HCT116 (cell line): ENCODE measurements around the gene PDSS1.

Experiments used
- CEBPB ChIP-seq: IDR thresholded peaks from 2 replicates; pipeline ENCODE4 v1.6.1; 2012; ENCODE audit warnings: low read depth
- EZH2 ChIP-seq: fragments of 200-600 bp; sonication (generic); IDR thresholded peaks from 2 replicates; pipeline ENCODE4 v1.6.1; 2017; ENCODE audit warnings: antibody characterized with exemption, mixed run types
- POLR2A ChIP-seq: IDR thresholded peaks from 2 replicates; pipeline ENCODE4 v1.7.0; 2011; ENCODE audit warnings: borderline replicate concordance; ENCODE audit not compliant: insufficient read depth, insufficient read length; ENCODE audit errors: extremely low read depth
- POLR2AphosphoS5 ChIP-seq: IDR thresholded peaks from 2 replicates; pipeline ENCODE4 v1.6.1; 2011; ENCODE audit warnings: mild to moderate bottlenecking, low read depth, low read length, moderate library complexity
- SRF ChIP-seq: IDR thresholded peaks from 2 replicates; pipeline ENCODE4 v1.6.1; 2012; ENCODE audit warnings: low read depth
- TCF7L2 ChIP-seq: IDR thresholded peaks from 2 replicates; pipeline ENCODE4 v1.7.0; 2011; ENCODE audit warnings: borderline replicate concordance, inconsistent platforms; ENCODE audit not compliant: insufficient read depth, insufficient read length; ENCODE audit errors: extremely low read depth
- YY1 ChIP-seq: IDR thresholded peaks from 2 replicates; pipeline ENCODE4 v1.6.1; 2011; ENCODE audit warnings: low read length, low read depth, moderate library complexity, mild to moderate bottlenecking; ENCODE audit not compliant: insufficient replicate concordance; ENCODE audit errors: extremely low read depth
- ZNF274 ChIP-seq: fragments of 200-500 bp; sonication (Bioruptor generic); IDR thresholded peaks from 2 replicates; pipeline ENCODE4 v1.6.1; 2014; ENCODE audit warnings: mild to moderate bottlenecking, low read depth, low read length, inconsistent platforms
- TF ChIP-seq, protein P1 (sequence below), 3 experiments: fragments of 200-600 bp in 1 of 3; sonication (generic) in 1 of 3; IDR thresholded peaks in 2 of 3; conservative IDR thresholded peaks in 1 of 3; 2 replicates each; pipeline ENCODE4 v1.5.1; 2012 to 2017; ENCODE audit warnings: low read depth in 2 of 3, low read length in 2 of 3, antibody characterized with exemption in 1 of 3, borderline replicate concordance in 1 of 3, control low read depth in 1 of 3, mild to moderate bottlenecking in 1 of 3, mixed read lengths in 1 of 3, mixed run types in 1 of 3, moderate library complexity in 1 of 3; ENCODE audit not compliant: insufficient read depth in 1 of 3

DNA sequence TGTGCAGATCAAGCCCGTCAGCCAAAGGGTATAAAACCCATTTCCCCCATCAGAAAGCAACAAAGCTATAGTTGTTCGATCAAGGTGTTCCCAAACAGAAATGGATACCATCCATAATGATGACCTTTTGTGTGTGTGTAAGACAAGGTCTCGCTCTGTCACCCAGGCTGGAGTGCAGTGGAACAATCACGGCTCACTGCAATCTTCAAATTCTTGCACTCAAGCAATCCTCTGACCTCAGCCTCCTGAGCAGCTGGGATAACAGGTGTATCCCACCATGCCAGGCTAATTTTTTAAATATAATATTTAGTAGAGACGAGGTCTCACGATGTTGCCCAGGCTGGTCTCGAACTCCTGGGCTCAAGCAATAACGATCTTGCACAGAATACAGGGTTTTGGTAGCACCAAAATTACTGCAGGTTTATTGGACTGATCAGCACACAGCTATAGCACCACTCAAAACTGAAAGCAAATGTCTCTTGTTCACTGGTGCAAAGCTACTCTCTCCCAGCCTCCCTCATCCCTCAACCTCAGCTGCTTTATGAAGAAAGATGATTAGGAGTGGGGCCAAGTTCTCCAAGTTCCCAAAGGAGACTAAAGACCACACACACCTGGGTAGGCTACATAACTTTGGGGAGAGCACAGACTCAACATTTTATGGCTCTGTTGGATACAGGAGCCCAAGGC lies 82.7 kb downstream of the PDSS1 start:
- TF ChIP-seq POLR2A, result no peak
- TF ChIP-seq SRF, result no peak
- TF ChIP-seq, protein P1, sequence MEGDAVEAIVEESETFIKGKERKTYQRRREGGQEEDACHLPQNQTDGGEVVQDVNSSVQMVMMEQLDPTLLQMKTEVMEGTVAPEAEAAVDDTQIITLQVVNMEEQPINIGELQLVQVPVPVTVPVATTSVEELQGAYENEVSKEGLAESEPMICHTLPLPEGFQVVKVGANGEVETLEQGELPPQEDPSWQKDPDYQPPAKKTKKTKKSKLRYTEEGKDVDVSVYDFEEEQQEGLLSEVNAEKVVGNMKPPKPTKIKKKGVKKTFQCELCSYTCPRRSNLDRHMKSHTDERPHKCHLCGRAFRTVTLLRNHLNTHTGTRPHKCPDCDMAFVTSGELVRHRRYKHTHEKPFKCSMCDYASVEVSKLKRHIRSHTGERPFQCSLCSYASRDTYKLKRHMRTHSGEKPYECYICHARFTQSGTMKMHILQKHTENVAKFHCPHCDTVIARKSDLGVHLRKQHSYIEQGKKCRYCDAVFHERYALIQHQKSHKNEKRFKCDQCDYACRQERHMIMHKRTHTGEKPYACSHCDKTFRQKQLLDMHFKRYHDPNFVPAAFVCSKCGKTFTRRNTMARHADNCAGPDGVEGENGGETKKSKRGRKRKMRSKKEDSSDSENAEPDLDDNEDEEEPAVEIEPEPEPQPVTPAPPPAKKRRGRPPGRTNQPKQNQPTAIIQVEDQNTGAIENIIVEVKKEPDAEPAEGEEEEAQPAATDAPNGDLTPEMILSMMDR (IDR thresholded peaks at IDR 0.05 in 2 of 3, conservative IDR thresholded peaks at IDR 0.05 in 1 of 3; ENCODE audit: borderline replicate concordance in 1 of 3, insufficient read depth in 1 of 3, low read depth in 2 of 3, low read length in 2 of 3), result no peak
- no peak for TF ChIP-seq EZH2
- no peak for TF ChIP-seq POLR2AphosphoS5
- TF ChIP-seq TCF7L2, result no peak
- TF ChIP-seq YY1, result no peak
- TF ChIP-seq CEBPB, result no peak
- TF ChIP-seq ZNF274, result no peak
